ENCODE measurements around the gene ZNF736. TPM values are rescaled to one million over a fixed set of nuclear protein-coding genes. Genes with fewer than 3 reads are reported as not detected.

ZNF736 gene
- total and polyA plus RNA-seq, 2 of the 4 experiments (the other 2 are of a cell fraction): 1.9 to 8.1 TPM

- H2AK9ac ChIP-seq (replicated peaks; ENCODE audit: low read depth, low read length, poor library complexity): no peak overlapping the region
- H2BK120ac ChIP-seq (ENCODE audit: low read depth, low read length): no peak overlapping the region
- no peak overlapping the region for H3K9ac ChIP-seq (ENCODE audit: low read depth, low read length)
- no peak for DNase-seq
- no peak overlapping the region for H3K4me2 ChIP-seq (ENCODE audit: low read depth, low read length)
- TF ChIP-seq CEBPB (IDR thresholded peaks at IDR 0.05; ENCODE audit: low read depth, low read length): no peak
- TF ChIP-seq CHD1 (IDR thresholded peaks at IDR 0.05; ENCODE audit: low read depth, low read length): no peak
- no peak for TF ChIP-seq FOS (IDR thresholded peaks at IDR 0.05; ENCODE audit: low read depth, low read length)
- no peak for TF ChIP-seq MAFK (IDR thresholded peaks at IDR 0.05; ENCODE audit: low read depth, low read length)
- TF ChIP-seq, protein P1, sequence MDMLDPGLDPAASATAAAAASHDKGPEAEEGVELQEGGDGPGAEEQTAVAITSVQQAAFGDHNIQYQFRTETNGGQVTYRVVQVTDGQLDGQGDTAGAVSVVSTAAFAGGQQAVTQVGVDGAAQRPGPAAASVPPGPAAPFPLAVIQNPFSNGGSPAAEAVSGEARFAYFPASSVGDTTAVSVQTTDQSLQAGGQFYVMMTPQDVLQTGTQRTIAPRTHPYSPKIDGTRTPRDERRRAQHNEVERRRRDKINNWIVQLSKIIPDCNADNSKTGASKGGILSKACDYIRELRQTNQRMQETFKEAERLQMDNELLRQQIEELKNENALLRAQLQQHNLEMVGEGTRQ (IDR thresholded peaks at IDR 0.05; ENCODE audit: low read depth, low read length): no peak
- no peak for TF ChIP-seq MXI1 (IDR thresholded peaks at IDR 0.05; ENCODE audit: borderline replicate concordance, low read depth, low read length)
- TF ChIP-seq RAD21 (IDR thresholded peaks at IDR 0.05; ENCODE audit: low read length): no peak
- no peak for TF ChIP-seq RFX5 (IDR thresholded peaks at IDR 0.05; ENCODE audit: low read depth, low read length)
- CTCF ChIA-PET: no interaction called here
- H3K14ac ChIP-seq (replicated peaks; ENCODE audit: low read depth, low read length): no peak overlapping the region
- dilution Hi-C loops (cut with HindIII; ENCODE audit: low sequenced_read_pairs, unreplicated experiment) (no loop called here), in situ Hi-C loops (cut with MboI; ENCODE audit: low sequenced_read_pairs) (no loop called here), intact Hi-C loops (cut with micrococcal nuclease) (no loop called here)
- no peak overlapping the region for H3K4ac ChIP-seq (ENCODE audit: low read depth, low read length)
- H3K23ac ChIP-seq (ENCODE audit: low read depth, low read length): no peak overlapping the region
- ATAC-seq (ENCODE audit: low read depth): no peak
- no peak overlapping the region for H2BK5ac ChIP-seq (ENCODE audit: low read depth, low read length, poor library complexity, severe bottlenecking)
- H4K91ac ChIP-seq (ENCODE audit: insufficient read depth, low read depth, low read length): no peak overlapping the region
- no peak overlapping the region for H4K8ac ChIP-seq (ENCODE audit: low read depth in 2 of 2, low read length in 2 of 2)
- H2AK5ac ChIP-seq (ENCODE audit: low read depth, low read length): no peak overlapping the region
- no peak overlapping the region for H3K56ac ChIP-seq (ENCODE audit: extremely low read depth, insufficient read depth, low read length)
- H4K5ac ChIP-seq (ENCODE audit: low read depth, low read length): no peak overlapping the region
- H3K4me3 ChIP-seq (ENCODE audit: insufficient read depth, low read depth, low read length): no peak overlapping the region
- no peaks in the 10 kb centered on the region for H3K36me3 ChIP-seq (ENCODE audit: control insufficient read depth, insufficient read depth, low read length)
- H3K18ac ChIP-seq (ENCODE audit: low read depth, low read length): no peak overlapping the region
- H2AFZ ChIP-seq (replicated peaks; ENCODE audit: low read length, poor library complexity): no peak overlapping the region
- POLR2A ChIA-PET (ENCODE audit: unreplicated experiment): no interaction called here
- BruUV-seq (replicated peaks): no TSS peak
- H2BK15ac ChIP-seq (ENCODE audit: low read depth, low read length): no peak overlapping the region
- H3K79me1 ChIP-seq (ENCODE audit: low read depth in 1 of 2, low read length in 2 of 2): no peaks in the 10 kb centered on the region
- no peaks in the 10 kb centered on the region for H4K20me1 ChIP-seq (ENCODE audit: insufficient read depth, low read length)
- no peaks in the 10 kb centered on the region for H3K27me3 ChIP-seq (ENCODE audit: control insufficient read depth, insufficient read depth, low read length)
- no peak overlapping the region for H2BK20ac ChIP-seq (ENCODE audit: low read depth, low read length)
- no peaks in the 10 kb centered on the region for H3K4me1 ChIP-seq (ENCODE audit: control insufficient read depth, insufficient read depth, low read length)
- peaks cover 17% of the 10 kb centered on the region for H3K9me3 ChIP-seq (ENCODE audit: control insufficient read depth, insufficient read depth, low read length)
- H3K9me1 ChIP-seq (ENCODE audit: insufficient read depth, low read length): no peaks in the 10 kb centered on the region
- no peak overlapping the region for H3K27ac ChIP-seq (ENCODE audit: insufficient read depth, low read length)
Measured at GRCh38 chr7:64400401-64400800, 86.6 kb downstream of the ZNF736 start.

Other genes with a start within 250 kb of the ZNF736 start
- gene ZNF735, start 106.8 kb upstream of the ZNF736 start, total RNA-seq (2012; rRNA removed): not detected in 2 replicates
- gene ZNF735, start 106.8 kb upstream of the ZNF736 start, polyA plus RNA-seq (2012; rRNA removed): not detected in 2 replicates
- gene ZNF679, start 85.5 kb upstream of the ZNF736 start, total RNA-seq (2012; rRNA removed): not detected in 2 replicates
- gene ZNF679, start 85.5 kb upstream of the ZNF736 start, polyA plus RNA-seq (2012; rRNA removed): not detected in 2 replicates
- gene ZNF680, start 249.1 kb downstream of the ZNF736 start, total RNA-seq (2012; rRNA removed): 3.9 and 7.8 TPM in 2 replicates
- 1.2 and 1.5 TPM in 2 replicates for gene ZNF680, start 249.1 kb downstream of the ZNF736 start, polyA plus RNA-seq (2012; rRNA removed)